HG03565 (cell line): ENCODE data around the gene CHD6.
"Not testable (repeated sequence)": the region's sequence is repeated elsewhere in the genome, so short reads cannot be mapped to it uniquely, and the experiment has no call there.

ENCODE experiments used
- ATAC-seq: cut with Tn5 transposase; IDR thresholded peaks from one replicate; pipeline ENCODE4 v1.9.1; 2021; ENCODE audit warnings: mild to moderate bottlenecking, moderate library complexity; ENCODE audit not compliant: unreplicated experiment

Gene CHD6

GRCh38 chr20:41544472-41544871, 73.7 kb downstream of the CHD6 start:
- no peak for ATAC-seq

DNA sequence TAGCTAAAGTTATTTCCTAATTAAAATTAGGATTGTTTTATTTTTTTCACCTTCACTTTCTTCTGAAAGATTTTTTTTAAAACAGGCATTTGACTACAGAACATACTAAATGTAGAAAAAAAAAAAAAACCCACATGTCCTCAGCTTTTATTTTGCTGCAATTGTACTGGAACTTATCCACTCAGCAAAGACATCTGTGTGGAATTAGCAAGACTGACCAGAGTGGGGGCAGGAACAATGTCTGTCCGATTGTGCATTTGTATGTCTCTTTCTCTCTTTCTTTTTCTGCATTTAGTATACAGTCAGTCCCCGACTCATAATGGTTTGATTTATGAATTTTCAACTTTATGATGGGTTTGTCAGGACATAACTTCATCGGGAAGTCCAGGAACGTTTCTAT, 77.3 kb downstream of the CHD6 start:
- ATAC-seq, result no peak

DNA sequence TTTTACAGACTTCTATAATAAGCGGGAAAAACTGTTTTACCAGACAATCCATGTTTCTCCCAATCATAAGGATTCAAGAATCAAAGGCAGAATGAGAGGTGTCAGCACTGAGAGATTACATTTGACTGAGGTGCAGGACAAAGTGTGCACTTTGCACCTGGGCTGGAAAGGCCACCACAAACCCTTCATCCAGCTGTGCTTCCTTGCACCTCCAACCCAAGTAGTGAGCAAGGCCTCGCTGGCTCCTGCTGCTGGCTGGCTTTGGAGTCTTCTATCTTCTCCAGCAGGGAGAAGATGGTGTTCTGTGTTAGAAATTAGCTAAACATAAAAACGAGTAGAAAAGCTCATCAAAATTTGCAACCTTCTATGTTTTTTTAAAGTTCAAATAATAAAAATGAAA, 77.7 kb downstream of the CHD6 start:
- ATAC-seq, result no peak

- ATAC-seq, result no peak
Measured at GRCh38 chr20:41538810-41539596, 79.2 kb downstream of the CHD6 start.

- no peak for ATAC-seq
Measured at GRCh38 chr20:41537865-41538264, 80.3 kb downstream of the CHD6 start.

DNA sequence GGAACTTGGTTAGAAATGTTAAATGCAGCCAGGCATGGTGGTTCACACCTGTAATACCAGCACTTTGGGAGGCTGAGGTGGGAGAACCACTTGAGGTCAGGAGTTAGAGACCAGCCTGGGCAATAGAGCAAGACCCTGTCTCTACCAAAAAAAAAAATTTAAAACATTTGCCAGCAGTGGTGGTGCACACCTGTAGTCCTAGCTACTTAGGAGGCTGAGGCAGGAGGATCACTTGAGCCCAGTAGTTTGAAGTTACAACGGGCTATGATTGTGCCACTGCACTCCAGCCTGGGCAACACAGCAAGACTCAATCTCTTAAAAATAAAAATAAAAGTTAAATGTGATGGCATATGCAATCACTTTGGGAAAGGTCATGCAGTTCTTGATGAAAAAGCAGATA, 82.6 kb downstream of the CHD6 start:
- not testable (repeated sequence) for ATAC-seq

DNA sequence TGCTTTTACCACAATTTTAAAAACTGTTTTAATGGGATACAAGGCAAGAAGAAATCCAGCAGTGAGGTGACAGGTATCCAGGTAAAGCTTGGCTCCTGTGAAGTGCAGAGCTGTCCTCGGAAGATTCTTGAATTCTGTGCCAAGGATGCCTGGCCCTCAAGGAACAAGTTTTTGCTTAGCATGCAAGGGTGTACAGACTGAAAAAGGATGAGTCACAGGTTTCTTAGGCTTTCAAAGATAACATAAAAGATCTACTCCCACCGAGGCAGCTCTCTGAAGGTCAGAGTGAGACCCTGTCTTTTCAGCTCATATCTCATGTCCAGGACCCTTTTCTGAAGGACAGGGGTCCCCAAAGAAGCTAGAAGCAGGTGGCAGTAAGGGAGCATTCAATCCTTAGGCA, 83.3 kb downstream of the CHD6 start:
- no peak for ATAC-seq

DNA sequence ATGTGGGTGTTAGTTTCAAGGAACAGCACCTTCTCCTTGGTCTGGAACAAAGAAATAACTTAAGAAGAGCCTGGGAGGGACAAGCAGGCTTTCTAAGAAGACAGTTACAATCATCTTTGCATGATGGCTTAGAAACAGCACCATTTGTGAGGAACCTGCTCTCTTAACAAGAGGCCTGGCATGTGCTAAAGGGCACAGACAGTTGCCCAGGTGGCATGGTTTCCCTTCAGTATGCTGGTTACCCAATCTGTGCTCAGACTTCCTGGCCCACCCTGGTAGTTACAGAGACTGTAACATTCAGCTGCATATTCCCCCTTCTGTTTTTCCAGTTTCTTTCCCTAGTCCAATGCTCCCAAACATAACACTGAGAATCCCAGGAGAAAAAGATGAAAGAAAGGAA, 84.0 kb downstream of the CHD6 start:
- ATAC-seq, result no peak

- ATAC-seq, result no peak
Measured at GRCh38 chr20:41533537-41534136, 84.5 kb downstream of the CHD6 start.

GRCh38 chr20:41532935-41533334, 85.2 kb downstream of the CHD6 start:
- ATAC-seq, result no peak

DNA sequence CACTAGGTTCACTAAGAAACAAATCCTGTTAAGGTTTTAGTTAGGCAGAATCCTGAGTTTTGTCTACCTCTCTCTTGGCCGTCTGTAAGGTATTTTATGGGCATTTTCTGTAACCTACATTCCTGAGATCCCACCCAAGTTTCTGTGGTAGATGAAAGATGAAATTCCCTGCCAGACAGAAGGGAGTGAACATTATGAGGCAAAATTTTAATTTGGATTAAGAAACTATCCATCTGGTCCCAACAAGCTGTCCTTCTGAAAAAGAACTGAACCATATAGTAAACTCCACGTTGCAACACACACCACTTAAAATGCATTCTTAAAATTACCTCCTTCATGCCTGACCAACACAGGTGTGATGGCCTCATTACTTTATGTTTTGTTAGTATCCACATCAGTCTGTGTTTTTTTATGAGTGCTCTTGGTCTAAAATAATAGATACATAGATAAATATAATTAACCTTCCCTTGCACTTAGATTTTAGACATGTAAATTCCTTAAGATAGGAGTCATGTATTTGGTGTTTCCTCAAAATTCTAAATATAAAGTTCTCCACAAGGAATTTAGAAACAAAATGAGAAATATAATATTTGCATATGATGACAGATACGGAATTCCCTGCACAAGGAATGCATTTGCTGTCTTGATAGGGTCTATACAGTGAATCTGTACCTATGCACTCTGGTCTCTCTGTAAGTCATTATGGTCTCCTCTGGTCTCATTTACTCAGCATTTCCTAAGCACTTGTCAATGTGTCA, 86.5 kb downstream of the CHD6 start:
- ATAC-seq, result no peak

GRCh38 chr20:41530923-41531322, 87.3 kb downstream of the CHD6 start:
- ATAC-seq, result no peak

- no peak for ATAC-seq
Measured at GRCh38 chr20:41526327-41526726, 91.8 kb downstream of the CHD6 start.

GRCh38 chr20:41524980-41525613, 93.1 kb downstream of the CHD6 start:
- no peak for ATAC-seq

DNA sequence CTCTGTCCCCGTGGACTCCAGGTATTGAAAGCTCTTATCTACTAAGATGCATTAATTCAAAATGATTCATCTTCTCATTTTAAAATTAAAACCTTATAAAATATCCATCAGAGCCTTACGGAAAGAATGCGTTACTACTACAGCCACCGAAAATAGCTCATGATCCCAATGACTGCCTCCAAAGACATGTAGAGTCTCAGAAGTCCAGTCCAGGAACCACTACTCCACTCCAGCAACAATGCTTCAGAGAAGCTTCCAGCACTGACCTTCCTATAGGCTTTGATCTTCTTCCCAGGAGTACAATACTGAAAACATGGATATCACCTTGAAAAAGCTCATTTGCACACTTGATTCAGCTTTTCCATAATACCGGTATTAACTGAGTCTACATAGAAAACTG, 94.3 kb downstream of the CHD6 start:
- no peak for ATAC-seq

DNA sequence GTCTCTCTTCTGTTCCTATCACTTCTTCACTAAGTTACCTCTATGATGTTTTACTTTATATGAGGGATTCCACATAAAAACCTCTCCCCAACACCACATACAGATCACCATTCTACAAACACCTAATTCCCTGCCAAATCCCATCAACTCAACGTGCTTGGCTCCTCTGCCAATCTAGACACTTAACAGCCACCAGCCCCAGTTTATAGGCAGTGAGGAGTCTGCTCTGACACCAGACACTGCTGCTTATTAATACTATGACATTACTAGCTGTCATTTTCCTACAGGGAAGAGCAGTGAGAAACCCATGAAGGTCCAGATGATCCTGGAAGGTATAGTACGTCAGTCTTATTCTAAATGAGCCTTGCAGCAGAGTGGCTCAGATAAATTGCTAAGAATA, 104.3 kb downstream of the CHD6 start:
- ATAC-seq, result no peak

- no peak for ATAC-seq
Measured at GRCh38 chr20:41512624-41513023, 105.6 kb downstream of the CHD6 start.

DNA sequence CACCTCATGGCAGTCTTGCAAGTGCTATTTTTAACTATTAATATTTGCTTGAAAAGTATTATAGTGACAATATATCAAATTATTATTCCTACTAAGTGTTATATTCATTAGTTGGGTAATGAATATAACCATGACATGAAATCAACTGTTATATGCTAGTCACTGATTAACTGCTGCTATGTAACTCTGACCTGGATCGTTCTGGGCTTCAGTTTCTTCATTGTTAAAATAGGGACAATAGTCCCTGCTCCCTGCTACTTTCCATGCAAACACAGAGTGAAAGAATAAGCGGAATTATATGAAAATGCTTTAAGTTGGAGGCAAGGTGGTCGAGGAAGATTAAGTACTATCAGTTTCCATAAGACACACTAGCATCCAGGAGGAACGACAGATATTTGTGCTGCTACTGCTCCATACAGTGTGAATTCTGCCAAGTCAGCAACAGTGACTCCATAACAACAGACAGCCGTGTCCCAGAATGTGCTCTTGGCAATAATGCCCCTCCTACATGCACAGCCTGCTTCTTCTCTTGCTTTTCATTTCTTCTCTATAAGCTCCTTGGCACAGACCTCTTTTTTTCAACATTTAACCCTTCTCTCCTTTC, 107.2 kb downstream of the CHD6 start:
- ATAC-seq, result no peak

DNA sequence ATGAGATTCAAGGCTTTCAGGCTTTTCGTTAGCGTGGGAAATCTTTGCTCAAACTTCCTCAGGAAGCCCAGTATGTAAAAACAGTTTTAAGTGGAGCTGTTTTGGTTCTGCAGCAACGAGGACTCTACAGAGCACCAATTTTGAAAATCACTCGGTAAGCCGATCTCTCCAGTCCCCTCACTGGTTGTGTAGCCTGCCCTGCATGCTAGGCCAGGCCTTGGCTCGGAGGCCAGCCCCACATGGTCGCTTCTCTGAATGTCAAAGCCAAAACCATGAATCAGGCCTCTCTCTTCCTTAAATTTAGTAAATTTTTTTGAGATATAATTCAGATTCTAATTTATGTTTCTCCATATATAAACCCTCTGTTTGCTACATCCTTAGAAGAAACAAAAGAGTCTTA, 108.0 kb downstream of the CHD6 start:
- no peak for ATAC-seq

DNA sequence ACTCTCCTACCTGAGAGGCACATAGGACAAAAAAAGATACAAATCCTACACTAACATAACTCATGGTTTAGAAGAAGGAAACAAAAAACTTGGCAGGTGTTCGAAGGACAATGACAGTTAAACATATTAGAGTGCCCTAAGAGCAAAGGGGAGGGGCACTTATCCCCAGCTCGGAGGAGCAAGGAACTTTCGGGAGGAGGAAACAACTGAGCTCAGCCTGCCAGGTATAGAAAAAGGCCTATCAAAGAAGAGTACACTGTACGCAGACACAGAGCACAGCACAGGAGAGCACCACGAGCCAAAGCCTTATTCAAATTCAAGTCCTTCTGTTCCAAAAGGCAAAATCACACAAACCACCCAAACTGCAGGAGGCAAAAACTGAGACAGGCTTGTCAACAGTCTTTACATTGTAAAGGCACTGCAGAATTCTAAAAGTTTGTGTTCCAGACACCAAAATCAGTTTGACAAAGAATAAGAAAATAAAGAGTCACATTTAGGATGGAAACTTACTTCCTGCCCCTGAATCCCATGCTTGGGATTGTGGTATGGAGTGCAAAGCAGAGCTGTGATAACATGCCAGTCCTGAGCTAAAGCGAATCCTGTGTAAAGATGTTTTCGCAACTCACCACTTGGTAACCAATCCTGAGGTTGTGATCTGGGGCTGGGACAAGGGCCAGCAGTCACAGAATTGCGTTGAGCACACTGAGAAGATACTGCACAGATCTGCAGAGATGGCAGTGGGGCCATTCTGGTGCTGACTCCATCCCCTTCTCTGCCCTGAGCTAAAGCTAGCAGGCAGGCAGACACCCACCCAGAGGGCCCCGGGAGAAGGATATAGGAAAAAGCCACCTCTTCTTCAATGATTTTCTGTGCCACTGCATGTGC, 108.6 kb downstream of the CHD6 start:
- no peak for ATAC-seq
